NCI-H1694 treated with DMSO at 0.1 percent for 48 hours (cell line): ENCODE measurements around the gene TPM3.
"Not testable (repeated sequence)": the region's sequence is repeated elsewhere in the genome, so short reads cannot be mapped to it uniquely, and the experiment has no call there.

Experiments
- DNase-seq: peaks from one replicate; lab custom pipeline; 2025; lab: John Stamatoyannopoulos, UW

Gene TPM3

GRCh38 chr1:154166207-154166606 lies 25.7 kb downstream of the TPM3 start:
- DNase-seq, result no peak

- DNase-seq, result no peak
Measured at GRCh38 chr1:154159554-154159953, 32.3 kb downstream of the TPM3 start.

- no peak for DNase-seq
Measured at GRCh38 chr1:154158307-154159125, 33.4 kb downstream of the TPM3 start.

GRCh38 chr1:154157520-154158306 lies 34.2 kb downstream of the TPM3 start:
- DNase-seq, result no peak

- no peak for DNase-seq
Measured at GRCh38 chr1:154155251-154155650, 36.6 kb downstream of the TPM3 start.

GRCh38 chr1:154154534-154155191 lies 37.2 kb downstream of the TPM3 start, which contains the start of gene NUP210L:
Gene NUP210L, minus strand, starts transcription at chr1:154155073.
- DNase-seq, result no peak

GRCh38 chr1:154154053-154154452 lies 37.8 kb downstream of the TPM3 start:
- no peak for DNase-seq

- DNase-seq, result no peak
Measured at GRCh38 chr1:154151311-154151710, 40.6 kb downstream of the TPM3 start.

GRCh38 chr1:154148807-154149206 lies 43.1 kb downstream of the TPM3 start:
- no peak for DNase-seq

GRCh38 chr1:154147505-154147904 lies 44.4 kb downstream of the TPM3 start:
- not testable (repeated sequence) for DNase-seq

- no peak for DNase-seq
Measured at GRCh38 chr1:154145986-154146385, 45.9 kb downstream of the TPM3 start.

- no peak for DNase-seq
Measured at GRCh38 chr1:154142358-154142757, 49.5 kb downstream of the TPM3 start.

- DNase-seq, result no peak
Measured at GRCh38 chr1:154141240-154141639, 50.7 kb downstream of the TPM3 start.

GRCh38 chr1:154137888-154138287 lies 54.0 kb downstream of the TPM3 start:
- no peak for DNase-seq

- no peak for DNase-seq
Measured at GRCh38 chr1:154133256-154133655, 58.6 kb downstream of the TPM3 start.

- DNase-seq, result no peak
Measured at GRCh38 chr1:154129391-154129970, 62.4 kb downstream of the TPM3 start.

- DNase-seq, result not testable (repeated sequence)
Measured at GRCh38 chr1:154123205-154123604, 68.7 kb downstream of the TPM3 start.

- no peak for DNase-seq
Measured at GRCh38 chr1:154117642-154118041, 74.3 kb downstream of the TPM3 start.

GRCh38 chr1:154115180-154115579 lies 76.7 kb downstream of the TPM3 start:
- DNase-seq, result no peak
